Stimulated activated CD4-positive, alpha-beta T cell treated with anti-CD3 and anti-CD28 coated beads, Interleukin-15, amount 100 ng/mL, for 48 hours (primary cell): ENCODE data around the gene KIFAP3.
"Not testable (repeated sequence)": the region's sequence is repeated elsewhere in the genome, so short reads cannot be mapped to it uniquely, and the experiment has no call there.

Experiments
- DNase-seq, 2 donors: peaks; one replicate each; pipeline ENCODE4 v3.0.0-alpha.2; 2020; ENCODE audit warnings: low read depth in 2 of 2

KIFAP3 gene

DNA sequence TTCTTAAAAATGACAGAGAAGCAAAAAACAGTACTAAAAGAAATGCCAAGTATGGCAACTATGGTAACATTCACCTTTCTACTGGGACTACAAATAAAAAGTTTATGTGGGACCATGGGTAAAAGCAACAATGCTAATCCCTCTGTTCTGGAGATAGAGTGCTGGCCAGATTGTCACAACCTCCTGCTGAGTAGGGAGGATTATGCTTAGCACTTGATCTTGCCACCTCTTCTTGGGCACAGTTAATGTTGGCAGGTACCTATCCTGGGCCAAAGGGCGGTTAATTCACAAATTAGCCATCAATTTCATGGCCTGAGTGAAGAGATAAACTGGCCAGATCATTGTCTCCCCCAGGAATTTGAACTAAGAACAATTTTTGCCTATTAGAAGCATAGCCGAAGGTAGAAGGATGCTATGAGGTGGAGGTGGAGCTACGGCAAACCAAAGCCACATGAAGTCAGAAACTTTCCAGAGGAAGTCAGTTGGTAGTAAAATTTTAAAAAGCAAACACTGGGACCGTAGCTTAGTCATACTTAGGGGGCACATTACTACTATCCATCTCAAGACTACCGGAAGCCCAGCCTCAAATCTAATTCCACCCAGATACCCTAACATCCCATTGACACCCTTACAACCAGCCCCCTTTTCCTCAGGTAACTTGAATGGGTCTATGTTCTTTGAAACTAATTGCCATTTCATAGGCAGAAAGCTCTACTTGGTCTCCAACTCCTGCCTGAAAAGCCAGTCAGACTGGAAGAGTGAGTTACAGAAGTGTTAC, 183.5 kb downstream of the KIFAP3 start:
- DNase-seq = peak; percentile 8 to 16

DNA sequence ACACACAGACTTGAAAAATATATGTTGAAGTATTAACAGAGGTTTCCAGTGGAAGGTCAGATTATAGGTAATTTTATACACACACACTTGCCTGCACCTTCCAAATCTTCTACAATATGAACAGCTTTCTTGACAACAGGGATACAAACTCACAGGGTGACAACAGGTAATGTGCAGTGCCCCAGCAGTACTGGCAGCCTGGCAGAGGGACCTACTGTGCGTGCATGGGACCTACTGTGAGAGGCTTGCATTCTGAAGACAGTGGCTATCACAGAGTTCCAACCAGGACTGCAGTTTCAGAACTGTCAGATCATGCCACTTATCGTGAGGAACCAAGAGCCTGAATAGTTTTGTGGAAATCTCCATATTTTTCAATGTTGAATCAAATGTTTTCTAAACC, 184.6 kb downstream of the KIFAP3 start:
- DNase-seq = no peak

DNA sequence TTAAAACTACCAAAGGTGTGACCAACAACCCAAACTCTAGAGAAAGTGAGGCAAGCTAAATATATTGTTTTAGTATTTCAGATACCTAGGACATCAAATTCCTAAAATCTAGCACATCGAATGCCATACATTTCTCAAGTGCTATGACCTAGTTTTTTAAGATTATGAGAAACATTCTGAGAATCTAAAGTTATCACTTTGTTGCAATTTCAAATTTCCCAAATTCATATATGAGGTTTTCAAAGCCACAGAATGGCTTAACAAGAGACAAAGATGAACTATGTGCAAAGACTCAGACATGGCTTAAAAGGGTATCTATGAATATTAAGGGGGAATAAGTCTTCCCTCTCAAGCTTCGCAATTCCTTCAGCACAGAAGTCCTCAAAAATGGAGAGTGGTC, 187.6 kb downstream of the KIFAP3 start:
- no peak for DNase-seq

DNA sequence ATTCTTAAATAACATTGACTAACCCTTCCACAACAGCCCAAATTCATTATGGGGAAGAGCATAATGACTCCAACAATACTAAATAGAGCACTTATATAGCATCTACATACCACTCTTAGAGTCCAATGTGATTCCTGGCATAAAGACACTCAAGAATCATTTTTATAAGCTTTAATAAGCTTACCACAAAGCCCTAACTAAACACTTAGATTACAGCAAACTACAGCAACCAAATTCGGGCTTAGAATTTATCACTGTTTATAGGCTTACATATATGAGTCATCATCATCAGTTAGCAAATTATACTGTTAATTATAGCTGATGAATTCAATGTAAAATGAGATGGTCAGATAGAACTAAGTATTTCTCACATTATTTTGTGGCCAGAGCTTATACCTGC, 188.1 kb downstream of the KIFAP3 start:
- DNase-seq = no peak

DNA sequence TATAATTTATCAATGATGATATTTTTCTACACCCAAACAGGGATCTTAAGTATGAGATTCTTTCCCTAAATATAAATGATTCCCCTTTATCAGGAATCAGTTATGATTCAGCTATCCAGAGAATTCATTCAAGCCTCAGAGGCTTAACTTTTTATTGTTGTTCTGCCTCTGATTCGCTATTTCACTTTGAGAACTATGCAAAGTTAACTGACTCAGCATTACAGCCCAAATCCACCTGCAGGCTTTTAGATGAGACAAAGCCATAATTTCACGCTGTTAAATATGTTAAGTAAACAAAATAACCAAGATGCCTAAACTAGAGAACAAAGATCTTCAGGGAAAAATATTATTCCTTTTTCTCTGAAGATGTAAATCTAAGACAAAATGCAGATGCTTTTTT, 189.3 kb downstream of the KIFAP3 start:
- DNase-seq = no peak

DNA sequence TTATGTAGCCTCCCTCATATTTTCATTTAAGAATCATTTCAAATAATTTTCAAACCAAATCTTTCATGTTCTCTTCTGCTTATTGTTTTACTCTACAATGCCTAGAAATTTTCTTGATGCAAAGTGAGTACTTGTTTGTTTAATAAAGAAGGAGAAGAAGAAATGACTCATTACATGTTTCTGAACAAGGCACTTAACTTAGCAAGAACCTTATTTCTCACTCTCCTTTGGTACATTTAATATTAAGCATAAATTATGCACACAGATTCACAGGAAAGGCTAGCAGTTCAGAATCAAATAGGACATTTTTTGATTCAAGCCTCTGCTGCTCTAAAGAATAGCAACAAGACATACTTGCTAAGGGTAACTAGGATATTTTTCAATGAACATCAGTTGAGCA, 189.9 kb downstream of the KIFAP3 start:
- DNase-seq = no peak

DNA sequence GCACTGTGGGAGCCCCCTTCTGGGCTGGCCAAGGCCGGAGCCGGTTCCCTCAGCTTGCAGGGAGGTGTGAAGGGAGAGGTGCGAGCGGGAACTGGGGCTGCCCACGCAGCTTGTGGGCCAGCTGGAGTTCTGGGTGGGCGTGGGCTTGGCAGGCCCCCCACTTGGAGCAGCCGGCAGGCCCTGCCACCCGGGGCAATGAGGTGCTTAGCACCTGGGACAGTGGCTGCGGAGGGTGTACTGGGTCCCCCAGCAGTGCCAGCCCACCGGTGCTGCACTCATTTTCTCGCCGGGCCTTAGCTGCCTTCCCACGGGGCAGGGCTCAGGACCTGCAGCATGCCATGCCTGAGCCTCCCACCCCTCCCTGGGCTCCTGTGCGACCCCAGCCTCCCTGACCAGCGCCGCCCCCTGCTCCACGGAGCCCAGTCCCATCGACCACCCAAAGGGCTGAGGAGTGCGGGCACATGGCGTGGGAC, 192.4 kb downstream of the KIFAP3 start:
- DNase-seq = no peak

DNA sequence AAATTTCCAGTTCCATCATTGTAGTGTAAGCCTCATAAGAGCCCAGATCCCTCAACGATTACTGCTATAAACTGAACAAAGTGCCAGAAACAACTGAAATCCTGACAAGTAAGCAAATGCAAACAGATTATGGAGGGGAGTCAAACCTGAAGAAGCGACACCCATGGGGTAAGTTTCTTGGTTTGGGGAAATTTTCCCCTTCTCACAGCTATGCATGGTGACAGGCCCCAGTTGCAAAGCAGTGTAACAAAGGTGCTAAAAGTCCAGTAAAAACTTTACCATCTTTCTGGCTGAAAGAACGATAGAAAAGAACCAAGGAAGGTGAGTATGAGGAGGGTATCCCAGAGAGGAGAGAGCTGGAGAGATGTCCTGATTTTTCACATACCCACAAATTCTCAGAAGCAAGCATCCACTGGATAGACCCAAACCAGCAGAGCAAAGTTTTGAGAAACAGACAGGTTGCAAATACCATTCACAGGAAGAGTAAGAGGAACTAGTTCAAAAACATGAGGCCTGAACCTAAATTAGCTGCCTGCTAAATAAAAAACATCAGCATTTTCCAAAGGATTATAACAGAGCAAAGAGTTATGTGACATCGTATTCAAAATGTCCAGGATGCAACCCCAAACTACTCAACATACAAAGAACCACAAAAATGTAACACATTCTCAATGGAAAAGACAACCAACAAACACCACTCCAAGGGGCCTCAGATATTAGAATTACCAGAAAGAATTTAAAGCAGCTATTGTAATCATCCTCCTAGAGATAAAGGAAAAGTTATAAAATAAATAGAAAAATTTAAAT, 195.3 kb downstream of the KIFAP3 start:
- DNase-seq = no peak

DNA sequence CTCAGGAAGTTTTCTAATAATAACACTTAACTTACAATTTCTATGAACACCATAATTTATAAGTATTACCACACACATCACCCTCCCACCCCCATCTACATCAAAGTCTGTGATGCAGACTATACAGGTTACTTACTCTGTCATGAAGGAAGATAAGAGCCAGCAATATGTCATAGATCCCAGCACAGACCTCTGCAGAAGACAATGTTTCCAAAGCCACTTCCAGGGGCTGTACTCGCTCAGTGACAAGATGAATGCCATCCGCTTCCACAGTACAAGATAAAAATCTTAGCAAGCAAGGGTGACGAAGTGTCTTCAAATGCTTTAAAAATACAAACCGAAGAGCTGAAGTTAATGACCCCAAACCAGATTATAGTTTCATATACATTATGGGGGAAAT, 196.0 kb downstream of the KIFAP3 start:
- DNase-seq = no peak

DNA sequence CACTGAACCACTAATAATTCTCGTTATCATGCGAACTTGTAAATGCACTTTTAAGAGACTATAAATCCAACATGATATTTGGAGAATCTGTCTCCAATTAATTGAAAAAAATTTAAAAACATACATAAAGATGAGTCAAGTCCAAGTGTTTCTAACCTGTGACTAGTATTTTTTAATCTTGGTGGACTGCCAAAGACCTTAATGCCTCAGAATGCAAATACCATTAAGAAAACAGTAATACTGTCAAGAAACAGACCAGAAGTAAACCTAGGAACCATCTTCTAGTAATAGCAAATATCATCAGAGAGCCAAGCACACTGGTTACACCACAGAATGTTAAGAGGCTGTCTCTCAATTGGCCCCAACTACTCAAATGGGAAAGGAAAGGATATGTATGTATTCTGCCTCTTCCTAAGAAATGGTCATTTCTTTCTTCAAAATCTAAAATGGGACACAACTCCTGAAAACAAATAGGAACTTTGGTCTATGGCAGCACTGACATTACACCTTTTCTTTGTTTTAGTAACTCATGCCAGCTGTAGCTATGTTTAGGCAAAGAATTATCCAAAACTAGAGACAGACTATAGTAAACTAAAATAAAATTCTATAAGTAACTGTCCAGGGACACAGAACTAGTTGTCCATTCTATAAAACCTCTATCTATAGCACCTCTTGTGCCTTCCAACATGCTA, 196.5 kb downstream of the KIFAP3 start:
- DNase-seq = no peak

DNA sequence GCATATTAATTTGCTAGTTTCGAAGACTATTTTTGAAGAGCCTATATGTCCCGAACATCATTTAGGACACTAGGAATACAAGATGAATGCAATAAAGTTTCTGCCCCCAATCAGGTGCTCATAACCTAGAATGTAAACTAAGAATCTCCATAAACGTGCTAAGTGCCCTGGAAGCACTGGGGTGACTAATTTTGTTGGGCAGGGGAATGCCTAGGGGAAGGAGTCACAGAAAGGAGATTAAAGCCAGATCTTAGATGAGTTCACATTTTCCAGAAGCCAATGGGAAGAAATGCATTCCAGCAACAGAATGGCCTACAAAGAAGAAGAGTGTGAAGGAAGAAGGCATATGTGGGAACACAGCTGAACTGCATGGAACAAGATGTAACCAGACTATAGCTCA, 200.3 kb downstream of the KIFAP3 start:
- DNase-seq = no peak

DNA sequence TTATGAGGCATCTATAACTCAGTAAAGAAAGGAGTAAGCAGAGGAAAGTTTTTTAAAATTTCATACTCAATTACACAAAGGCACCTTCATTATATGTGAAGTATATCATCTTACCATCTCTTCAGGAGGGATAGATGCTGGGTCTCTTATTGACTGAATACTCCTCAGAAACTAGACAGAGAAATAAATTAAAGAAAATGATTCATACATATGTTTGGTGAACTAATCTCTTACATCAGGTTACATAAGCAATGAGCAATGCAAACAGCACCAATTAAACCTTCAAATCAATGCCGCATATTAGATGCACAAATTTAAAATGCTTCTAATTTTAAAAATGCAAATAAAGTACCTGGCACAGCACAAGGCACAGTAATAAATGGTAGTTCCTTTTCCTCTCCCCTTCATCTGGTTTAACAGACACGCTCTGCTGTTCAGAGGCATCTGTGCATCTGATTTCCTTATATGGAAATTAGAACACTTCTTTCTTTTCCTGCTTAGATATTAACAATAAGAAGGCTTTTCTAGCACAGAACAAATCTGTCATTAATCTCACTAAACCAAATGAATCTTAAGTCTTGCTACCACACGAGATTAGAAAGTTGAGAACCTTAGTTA, 200.8 kb downstream of the KIFAP3 start:
- no peak for DNase-seq

DNA sequence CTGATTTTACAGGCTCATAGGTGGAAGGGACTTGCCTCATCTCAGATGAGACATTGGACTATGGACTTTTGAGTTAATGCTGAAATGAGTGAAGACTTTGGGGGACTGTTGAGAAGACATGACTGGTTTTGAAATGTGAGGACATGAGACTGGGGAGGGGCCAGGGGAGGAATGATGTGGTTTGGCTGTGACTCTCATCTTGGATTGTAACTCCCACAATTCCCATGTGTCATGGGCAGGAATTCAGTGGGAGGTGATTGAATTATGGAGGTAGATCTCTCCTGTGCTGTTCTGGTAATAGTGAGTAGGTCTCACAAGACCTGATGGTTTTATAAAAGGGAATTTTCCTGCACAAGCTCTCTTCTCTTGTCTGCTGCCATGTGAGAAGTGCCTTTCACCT, 201.6 kb downstream of the KIFAP3 start:
- DNase-seq = no peak

DNA sequence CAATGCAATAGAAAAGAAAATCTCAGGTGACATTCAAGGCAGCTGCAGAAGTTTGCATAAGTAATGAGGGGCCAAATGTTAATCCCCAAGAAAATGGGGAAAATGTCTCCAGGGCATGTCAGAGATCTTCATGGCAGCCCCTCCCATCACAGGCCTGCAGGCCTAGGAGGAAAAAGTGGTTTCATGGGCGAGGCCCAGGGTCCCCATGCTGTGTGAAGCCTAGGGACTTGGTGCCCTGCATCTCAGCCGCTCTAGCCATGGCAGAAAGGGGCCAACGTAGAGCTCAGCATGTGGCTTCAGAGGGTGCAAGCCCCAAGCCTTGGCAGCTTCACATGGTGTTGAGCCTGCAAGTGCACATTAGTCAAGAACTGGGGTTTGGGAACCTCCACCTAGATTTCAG, 202.5 kb downstream of the KIFAP3 start:
- not testable (repeated sequence) for DNase-seq
